ENCODE measurements around the gene OSBPL2.

Gene OSBPL2

GRCh38 chr20:62306414-62307187 is 68.3 kb downstream of the OSBPL2 start:
- Histone ChIP-seq H3K27me3 (replicated peaks; ENCODE audit: control insufficient read depth, insufficient read depth, low read length) (no peaks in the 10 kb centered on the region), H3K4me3 (replicated peaks; ENCODE audit: low read depth, low read length) (no peak overlapping the region), H3K36me3 (ENCODE audit: control insufficient read depth, insufficient read depth, low read length) (peaks cover 35% of the 10 kb centered on the region)
- no peak for TF ChIP-seq CTCF (IDR thresholded peaks at IDR 0.05; ENCODE audit: insufficient read depth, low read length, poor library complexity, severe bottlenecking)
- no peak for DNase-seq (ENCODE audit: extremely low read depth, insufficient read length)

GRCh38 chr20:62307226-62308101 is 69.1 kb downstream of the OSBPL2 start:
- TF ChIP-seq CTCF (IDR thresholded peaks at IDR 0.05; ENCODE audit: insufficient read depth, low read length, poor library complexity, severe bottlenecking) = no peak
- Histone ChIP-seq H3K36me3 (ENCODE audit: control insufficient read depth, insufficient read depth, low read length) (peaks cover 35% of the 10 kb centered on the region), H3K27me3 (replicated peaks; ENCODE audit: control insufficient read depth, insufficient read depth, low read length) (no peaks in the 10 kb centered on the region), H3K4me3 (replicated peaks; ENCODE audit: low read depth, low read length) (no peak overlapping the region)
- DNase-seq (ENCODE audit: extremely low read depth, insufficient read length) = no peak

- peaks cover 35% of the 10 kb centered on the region for H3K36me3 ChIP-seq (ENCODE audit: control insufficient read depth, insufficient read depth, low read length)
Measured at GRCh38 chr20:62308102-62308822, 69.9 kb downstream of the OSBPL2 start.

DNA sequence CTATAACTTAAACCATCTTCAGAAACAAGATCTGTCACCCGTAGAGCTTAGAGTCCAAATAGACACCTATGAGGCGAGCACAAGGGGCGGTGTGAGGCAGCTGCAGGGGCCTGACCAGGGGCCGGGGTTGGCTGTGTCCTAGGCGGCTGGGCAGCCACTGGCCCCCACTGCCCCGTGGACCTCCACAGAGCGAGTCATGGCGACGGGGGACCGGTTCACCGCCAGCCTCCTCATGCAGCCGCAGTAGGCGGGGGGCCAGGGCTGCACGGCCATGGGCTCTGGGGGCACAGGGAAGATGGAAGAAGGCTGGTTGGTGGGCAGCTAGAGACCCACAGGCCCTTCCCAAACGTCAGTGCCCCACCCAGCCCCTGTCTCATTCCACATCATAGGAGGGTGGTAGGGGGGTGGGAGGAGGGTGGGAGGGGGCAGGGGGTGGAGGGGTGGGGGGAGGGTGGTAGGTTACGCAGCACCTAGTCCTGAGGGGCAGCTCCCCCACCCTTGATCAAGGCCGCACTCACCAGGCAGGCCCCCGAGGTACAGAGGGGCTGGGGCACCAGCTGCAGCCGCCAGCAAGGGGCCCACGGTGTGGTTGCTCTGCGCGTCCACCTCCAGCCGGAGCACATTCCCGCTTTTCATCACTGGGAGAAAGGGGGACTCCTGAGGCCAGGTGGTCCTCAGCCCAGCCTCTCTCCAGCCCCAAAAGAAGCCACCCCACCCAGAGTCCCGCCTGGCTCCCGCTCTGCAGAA is 71.0 kb downstream of the OSBPL2 start:
- Histone ChIP-seq H3K27me3 (replicated peaks; ENCODE audit: control insufficient read depth, insufficient read depth, low read length) (no peaks in the 10 kb centered on the region), H3K36me3 (ENCODE audit: control insufficient read depth, insufficient read depth, low read length) (peaks cover 35% of the 10 kb centered on the region), H3K4me3 (replicated peaks; ENCODE audit: low read depth, low read length) (no peak overlapping the region)
- DNase-seq (ENCODE audit: extremely low read depth, insufficient read length) = no peak
- no peak for TF ChIP-seq CTCF (IDR thresholded peaks at IDR 0.05; ENCODE audit: insufficient read depth, low read length, poor library complexity, severe bottlenecking)

More at GRCh38 chr20:62308102-62308822, 69.9 kb downstream of the OSBPL2 start:
- no peak for DNase-seq (ENCODE audit: extremely low read depth, insufficient read length)
- Histone ChIP-seq H3K4me3 (replicated peaks; ENCODE audit: low read depth, low read length) (no peak overlapping the region), H3K27me3 (replicated peaks; ENCODE audit: control insufficient read depth, insufficient read depth, low read length) (no peaks in the 10 kb centered on the region)
- TF ChIP-seq CTCF (IDR thresholded peaks at IDR 0.05; ENCODE audit: insufficient read depth, low read length, poor library complexity, severe bottlenecking) = no peak

Data from GM06990 (cell line).